DOHH2 (cell line): ENCODE data around the gene C1orf53.
"Not testable (repeated sequence)": the region's sequence is repeated elsewhere in the genome, so short reads cannot be mapped to it uniquely, and the experiment has no call there.

Source experiments
- H3F3A ChIP-seq: fragments of 200-600 bp; sonication (generic), shearing (Covaris generic); 2 replicates; pipeline ENCODE4 v1.6.0; 2016; ENCODE audit warnings: antibody characterized with exemption, mild to moderate bottlenecking; ENCODE audit not compliant: control insufficient read depth, insufficient read depth
- H3K27ac ChIP-seq: fragments of 200-600 bp; sonication (generic); 2 replicates; pipeline ENCODE4 v1.5.1; 2014; ENCODE audit warnings: low read depth, mild to moderate bottlenecking, low read length, moderate library complexity
- H3K27me3 ChIP-seq: fragments of 200-600 bp; sonication (generic); 2 replicates; pipeline ENCODE4 v1.6.1; 2014; ENCODE audit warnings: mild to moderate bottlenecking, low read length, mixed read lengths; ENCODE audit not compliant: control insufficient read depth
- H3K36me3 ChIP-seq: fragments of 200-600 bp; sonication (generic); 2 replicates; pipeline ENCODE4 v1.6.1; 2014; ENCODE audit warnings: mild to moderate bottlenecking, low read length, moderate library complexity, mixed read lengths; ENCODE audit not compliant: control insufficient read depth
- H3K4me1 ChIP-seq: fragments of 200-600 bp; sonication (generic); 2 replicates; pipeline ENCODE4 v1.6.1; 2014; ENCODE audit warnings: mild to moderate bottlenecking, low read length, mixed read lengths; ENCODE audit not compliant: control insufficient read depth
- H3K4me2 ChIP-seq: fragments of 200-600 bp; sonication (generic); 2 replicates; pipeline ENCODE4 v1.6.0; 2014; ENCODE audit warnings: mild to moderate bottlenecking, low read length, moderate library complexity
- H3K4me3 ChIP-seq: fragments of 200-600 bp; sonication (generic); 2 replicates; pipeline ENCODE4 v1.5.1; 2014; ENCODE audit warnings: mild to moderate bottlenecking, low read length, mixed read lengths
- H3K79me2 ChIP-seq: fragments of 200-600 bp; sonication (generic); 2 replicates; pipeline ENCODE4 v1.6.1; 2014; ENCODE audit warnings: mild to moderate bottlenecking, low read length, mixed read lengths; ENCODE audit not compliant: control insufficient read depth
- H3K9me2 ChIP-seq: fragments of 200-600 bp; sonication (generic); replicated peaks from 2 replicates; pipeline ENCODE4 v1.6.1; 2014; ENCODE audit warnings: mild to moderate bottlenecking, low read length, mixed read lengths; ENCODE audit not compliant: control insufficient read depth
- H3K9me3 ChIP-seq: fragments of 200-600 bp; sonication (generic); 2 replicates; pipeline ENCODE4 v1.6.1; 2014; ENCODE audit warnings: antibody characterized with exemption, low read length, mixed read lengths; ENCODE audit not compliant: control insufficient read depth, insufficient read depth
- H4K20me1 ChIP-seq: fragments of 200-600 bp; sonication (generic); 2 replicates; pipeline ENCODE4 v1.6.0; 2014; ENCODE audit warnings: low read depth, mild to moderate bottlenecking, antibody characterized with exemption, low read length, moderate library complexity; ENCODE audit not compliant: control insufficient read depth, insufficient read depth
- EZH2phosphoT487 ChIP-seq: fragments of 200-600 bp; sonication (generic); IDR thresholded peaks from 2 replicates; pipeline ENCODE4 v1.6.1; 2017; ENCODE audit warnings: borderline replicate concordance, mild to moderate bottlenecking, antibody characterized with exemption, low read length, moderate library complexity, mixed read lengths
- TF ChIP-seq, protein P1 (sequence below): fragments of 200-600 bp; sonication (generic); IDR thresholded peaks from one replicate; pipeline ENCODE4 v1.5.1; 2014; ENCODE audit warnings: antibody characterized with exemption, mild to moderate bottlenecking, low read depth, low read length; ENCODE audit not compliant: poor library complexity, severe bottlenecking

The C1orf53 gene

DNA sequence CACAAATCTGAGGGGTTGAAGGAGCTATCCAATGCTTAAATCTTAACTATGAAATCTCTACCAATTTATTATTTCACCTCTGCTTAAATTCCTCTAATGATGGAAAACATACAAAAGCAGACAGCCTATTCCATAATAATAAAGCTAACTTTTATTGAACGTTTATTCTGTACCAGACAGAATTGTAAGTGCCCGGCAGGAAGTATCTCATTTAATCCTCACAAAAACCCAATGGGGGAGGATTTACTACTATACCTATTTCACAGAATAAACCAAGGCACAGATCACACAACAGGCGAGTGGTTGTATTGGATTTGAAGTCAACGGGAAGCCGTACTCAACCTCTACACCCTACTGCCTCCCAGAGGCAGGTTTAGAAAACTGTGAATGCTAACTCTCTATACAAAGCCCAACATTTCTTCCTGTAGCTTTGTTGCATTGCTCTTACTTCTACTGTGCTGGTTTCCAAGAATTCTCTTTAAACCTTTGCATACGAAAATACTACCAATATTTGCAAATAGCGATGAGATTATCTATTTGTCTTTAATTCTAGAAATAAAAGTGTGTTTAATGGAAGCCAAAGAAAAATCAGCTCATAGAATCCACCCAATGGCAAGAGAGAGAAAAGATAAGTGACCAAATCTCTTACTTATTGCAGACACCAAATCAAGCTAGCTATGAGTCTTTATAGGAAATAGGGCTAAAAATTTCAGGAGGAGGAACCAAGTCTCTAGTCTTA lies 33.5 kb upstream of the C1orf53 start:
- Histone ChIP-seq H4K20me1 (no peaks in the 10 kb centered on the region), H3K9me3 (no peaks in the 10 kb centered on the region), H3K4me1 (no peaks in the 10 kb centered on the region; the same call in 1 of the 2 replicates), H3K36me3 (no peaks in the 10 kb centered on the region), H3K4me2 (peak overlapping the region; percentile 22; the same call in 1 of the 2 replicates), H3K4me3 (no peak overlapping the region), H3K27me3 (no peaks in the 10 kb centered on the region), H3K9me2 (no peaks in the 10 kb centered on the region), H3K27ac (no peak overlapping the region), H3F3A (no peaks in the 10 kb centered on the region), H3K79me2 (no peaks in the 10 kb centered on the region)
- no peak for TF ChIP-seq EZH2phosphoT487
- TF ChIP-seq, protein P1, sequence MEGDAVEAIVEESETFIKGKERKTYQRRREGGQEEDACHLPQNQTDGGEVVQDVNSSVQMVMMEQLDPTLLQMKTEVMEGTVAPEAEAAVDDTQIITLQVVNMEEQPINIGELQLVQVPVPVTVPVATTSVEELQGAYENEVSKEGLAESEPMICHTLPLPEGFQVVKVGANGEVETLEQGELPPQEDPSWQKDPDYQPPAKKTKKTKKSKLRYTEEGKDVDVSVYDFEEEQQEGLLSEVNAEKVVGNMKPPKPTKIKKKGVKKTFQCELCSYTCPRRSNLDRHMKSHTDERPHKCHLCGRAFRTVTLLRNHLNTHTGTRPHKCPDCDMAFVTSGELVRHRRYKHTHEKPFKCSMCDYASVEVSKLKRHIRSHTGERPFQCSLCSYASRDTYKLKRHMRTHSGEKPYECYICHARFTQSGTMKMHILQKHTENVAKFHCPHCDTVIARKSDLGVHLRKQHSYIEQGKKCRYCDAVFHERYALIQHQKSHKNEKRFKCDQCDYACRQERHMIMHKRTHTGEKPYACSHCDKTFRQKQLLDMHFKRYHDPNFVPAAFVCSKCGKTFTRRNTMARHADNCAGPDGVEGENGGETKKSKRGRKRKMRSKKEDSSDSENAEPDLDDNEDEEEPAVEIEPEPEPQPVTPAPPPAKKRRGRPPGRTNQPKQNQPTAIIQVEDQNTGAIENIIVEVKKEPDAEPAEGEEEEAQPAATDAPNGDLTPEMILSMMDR: peak; percentile 71

DNA sequence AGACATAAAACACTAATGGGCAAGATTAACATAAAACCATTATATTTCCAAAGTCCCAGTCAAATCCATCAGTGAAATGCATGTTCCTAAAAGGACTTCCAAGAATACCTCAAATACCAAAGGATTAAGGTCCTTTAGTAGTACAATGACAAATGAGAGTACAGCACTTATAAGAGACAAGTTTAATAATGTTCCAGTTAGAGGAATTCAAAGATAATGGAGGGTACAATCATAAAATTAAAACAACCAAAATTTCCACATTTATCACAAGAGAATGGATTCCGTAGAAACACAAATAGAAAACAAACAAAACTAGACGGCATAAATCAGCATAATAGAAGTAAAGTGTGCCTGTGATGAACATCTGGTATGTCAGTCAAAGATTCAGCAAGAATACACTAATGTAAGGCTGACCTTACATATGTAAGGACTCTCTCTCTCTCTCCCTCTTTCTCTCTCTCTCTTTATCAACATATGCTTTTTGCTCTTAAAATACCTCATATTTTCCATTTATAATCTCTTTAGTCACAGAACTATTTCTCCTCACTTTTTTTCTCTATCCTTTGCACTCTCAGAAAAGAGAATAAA lies 32.8 kb upstream of the C1orf53 start:
- H3F3A ChIP-seq: no peaks in the 10 kb centered on the region
- H3K27me3 ChIP-seq: no peaks in the 10 kb centered on the region
- H3K79me2 ChIP-seq: no peaks in the 10 kb centered on the region
- H3K4me1 ChIP-seq: no peaks in the 10 kb centered on the region; the same call in 1 of the 2 replicates
- H4K20me1 ChIP-seq: no peaks in the 10 kb centered on the region
- no peaks in the 10 kb centered on the region for H3K9me2 ChIP-seq
- TF ChIP-seq EZH2phosphoT487: no peak
- TF ChIP-seq, protein P1: no peak
- no peak overlapping the region for H3K27ac ChIP-seq
- no peaks in the 10 kb centered on the region for H3K9me3 ChIP-seq
- no peak overlapping the region for H3K4me2 ChIP-seq
- no peak overlapping the region for H3K4me3 ChIP-seq
- H3K36me3 ChIP-seq: no peaks in the 10 kb centered on the region

DNA sequence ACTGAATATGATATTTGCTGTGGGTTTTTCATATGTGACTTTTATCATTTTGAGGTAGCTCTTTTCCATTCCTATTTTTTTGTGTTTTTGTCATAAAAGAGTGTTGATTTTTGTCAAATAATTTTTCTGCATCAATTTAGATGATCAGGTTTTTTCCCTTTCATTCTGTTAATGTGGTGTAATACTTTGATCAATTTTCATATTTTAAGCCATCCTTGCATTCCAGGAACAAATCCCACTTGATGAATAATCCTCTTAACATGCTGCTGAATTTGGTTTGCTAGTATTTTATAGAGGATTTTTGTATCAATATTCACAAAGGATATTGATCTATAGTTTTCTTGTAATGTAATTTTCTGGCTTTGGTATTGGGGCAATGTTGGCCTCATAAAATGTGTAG lies 25.5 kb upstream of the C1orf53 start:
- TF ChIP-seq EZH2phosphoT487: no peak
- TF ChIP-seq, protein P1: no peak
- Histone ChIP-seq H3K9me2 (no peaks in the 10 kb centered on the region), H3K4me2 (no peak overlapping the region)

DNA sequence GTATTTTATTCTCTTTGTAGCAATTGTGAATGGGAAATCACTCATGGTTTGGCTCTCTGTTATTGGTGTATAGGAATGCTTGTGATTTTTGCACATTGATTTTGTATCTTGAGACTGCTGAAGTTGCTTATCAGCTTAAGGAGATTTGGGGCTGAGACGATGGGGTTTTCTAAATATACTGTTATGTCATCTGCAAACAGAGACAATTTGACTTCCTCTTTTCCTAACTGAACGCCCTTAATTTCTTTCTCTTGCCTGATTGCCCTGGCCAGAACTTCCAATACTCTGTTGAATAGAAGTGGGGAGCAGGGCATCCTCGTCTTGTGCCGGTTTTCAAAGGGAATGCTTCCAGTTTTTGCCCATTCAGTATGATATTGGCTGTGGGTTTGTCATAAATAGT lies 22.0 kb upstream of the C1orf53 start:
- not testable (repeated sequence) for H3K27ac ChIP-seq, H3K9me3 ChIP-seq, H4K20me1 ChIP-seq, H3K4me3 ChIP-seq, H3K4me1 ChIP-seq, H3K36me3 ChIP-seq, H3K9me2 ChIP-seq, H3K4me2 ChIP-seq, H3K79me2 ChIP-seq, H3K27me3 ChIP-seq, H3F3A ChIP-seq

More for the DNA sequence above, 25.5 kb upstream of the C1orf53 start:
- no peaks in the 10 kb centered on the region for H3F3A ChIP-seq
- H3K4me1 ChIP-seq: no peaks in the 10 kb centered on the region
- H3K4me3 ChIP-seq: no peak overlapping the region
- H3K9me3 ChIP-seq: peaks cover 9% of the 10 kb centered on the region; the same call in 1 of the 2 replicates
- H3K27ac ChIP-seq: no peak overlapping the region
- H3K27me3 ChIP-seq: no peaks in the 10 kb centered on the region
- H4K20me1 ChIP-seq: no peaks in the 10 kb centered on the region
- H3K36me3 ChIP-seq: no peaks in the 10 kb centered on the region
- no peaks in the 10 kb centered on the region for H3K79me2 ChIP-seq

DNA sequence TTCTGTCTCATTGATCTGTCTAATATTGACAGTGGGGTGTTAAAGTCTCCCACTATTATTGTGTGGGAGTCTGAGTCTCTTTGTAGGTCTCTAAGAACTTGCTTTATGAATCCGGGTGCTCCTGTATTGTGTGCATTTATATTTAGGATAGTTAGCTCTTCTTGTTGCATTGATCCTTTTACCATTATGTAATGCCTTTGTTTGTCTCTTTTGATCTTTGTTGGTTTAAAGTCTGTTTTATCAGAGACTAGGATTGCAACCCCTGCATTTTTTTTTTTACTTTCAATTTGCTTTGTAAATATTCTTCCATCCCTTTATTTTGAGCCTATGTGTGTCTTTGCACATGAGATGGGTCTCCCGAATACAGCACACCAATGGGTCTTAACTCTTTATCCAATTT lies 20.2 kb upstream of the C1orf53 start:
- H3K79me2 ChIP-seq, H3K9me2 ChIP-seq, H3K4me3 ChIP-seq, H3K4me1 ChIP-seq, H3F3A ChIP-seq, H3K4me2 ChIP-seq, H4K20me1 ChIP-seq, H3K27ac ChIP-seq, H3K9me3 ChIP-seq, H3K27me3 ChIP-seq, H3K36me3 ChIP-seq: not testable (repeated sequence)
